Measurements from ENCODE around the gene HSD17B10.
"Not testable (repeated sequence)": the region's sequence is repeated elsewhere in the genome, so short reads cannot be mapped to it uniquely, and the experiment has no call there.

DNA sequence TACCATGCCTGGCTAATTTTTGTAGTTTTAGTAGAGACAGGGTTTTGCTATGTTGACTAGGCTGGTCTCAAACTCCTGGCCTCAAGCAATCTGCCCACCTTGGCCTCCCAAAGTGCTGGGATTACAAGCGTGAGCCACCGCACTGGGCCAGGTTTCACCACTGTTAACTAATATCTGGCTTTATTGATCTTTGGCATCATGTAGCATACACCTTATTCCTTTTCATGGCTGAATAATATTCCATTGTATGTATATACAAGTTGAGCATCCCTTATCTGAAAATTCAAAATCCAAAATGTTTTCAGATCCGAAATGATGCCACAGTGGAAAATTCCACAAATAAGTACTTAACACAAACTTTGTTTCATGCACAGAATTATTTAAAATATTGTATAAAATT lies 34.5 kb upstream of the HSD17B10 start:
- not testable (repeated sequence) for TF ChIP-seq EZH2phosphoT487 (IDR thresholded peaks at IDR 0.05; ENCODE audit: low read depth, severe bottlenecking, unreplicated experiment); EZH2 (IDR thresholded peaks at IDR 0.05; ENCODE audit: borderline replicate concordance)
- TF ChIP-seq, protein P1, sequence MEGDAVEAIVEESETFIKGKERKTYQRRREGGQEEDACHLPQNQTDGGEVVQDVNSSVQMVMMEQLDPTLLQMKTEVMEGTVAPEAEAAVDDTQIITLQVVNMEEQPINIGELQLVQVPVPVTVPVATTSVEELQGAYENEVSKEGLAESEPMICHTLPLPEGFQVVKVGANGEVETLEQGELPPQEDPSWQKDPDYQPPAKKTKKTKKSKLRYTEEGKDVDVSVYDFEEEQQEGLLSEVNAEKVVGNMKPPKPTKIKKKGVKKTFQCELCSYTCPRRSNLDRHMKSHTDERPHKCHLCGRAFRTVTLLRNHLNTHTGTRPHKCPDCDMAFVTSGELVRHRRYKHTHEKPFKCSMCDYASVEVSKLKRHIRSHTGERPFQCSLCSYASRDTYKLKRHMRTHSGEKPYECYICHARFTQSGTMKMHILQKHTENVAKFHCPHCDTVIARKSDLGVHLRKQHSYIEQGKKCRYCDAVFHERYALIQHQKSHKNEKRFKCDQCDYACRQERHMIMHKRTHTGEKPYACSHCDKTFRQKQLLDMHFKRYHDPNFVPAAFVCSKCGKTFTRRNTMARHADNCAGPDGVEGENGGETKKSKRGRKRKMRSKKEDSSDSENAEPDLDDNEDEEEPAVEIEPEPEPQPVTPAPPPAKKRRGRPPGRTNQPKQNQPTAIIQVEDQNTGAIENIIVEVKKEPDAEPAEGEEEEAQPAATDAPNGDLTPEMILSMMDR (IDR thresholded peaks at IDR 0.05; ENCODE audit: poor library complexity) = not testable (repeated sequence)
